Measurements from ENCODE around the gene TMEM54.

TMEM54 gene

GRCh38 chr1:32894019-32894600 is 7.1 kb downstream of the TMEM54 start:
- no peak for DNase-seq

- DNase-seq, result peak; percentile 71
Measured at GRCh38 chr1:32893198-32894018, 7.8 kb downstream of the TMEM54 start.

GRCh38 chr1:32892368-32893197 is 8.6 kb downstream of the TMEM54 start:
- peak; percentile 77 for DNase-seq

- DNase-seq, result peak; percentile 13
Measured at GRCh38 chr1:32891630-32892029, 9.6 kb downstream of the TMEM54 start.

GRCh38 chr1:32891241-32891570 is 10.0 kb downstream of the TMEM54 start:
- peak; percentile 14 for DNase-seq

GRCh38 chr1:32890516-32891240 is 10.5 kb downstream of the TMEM54 start:
- peak; percentile 30 for DNase-seq

GRCh38 chr1:32889731-32890278 is 11.4 kb downstream of the TMEM54 start:
- peak; percentile 48 for DNase-seq

GRCh38 chr1:32888677-32889420 is 12.3 kb downstream of the TMEM54 start:
- DNase-seq, result no peak

- no peak for DNase-seq
Measured at GRCh38 chr1:32888134-32888533, 13.1 kb downstream of the TMEM54 start.

- DNase-seq, result no peak
Measured at GRCh38 chr1:32887623-32888022, 13.6 kb downstream of the TMEM54 start.

GRCh38 chr1:32886828-32887414 is 14.3 kb downstream of the TMEM54 start:
- DNase-seq, result no peak

- DNase-seq, result peak; percentile 68
Measured at GRCh38 chr1:32886004-32886827, 15.0 kb downstream of the TMEM54 start, which contains the start of gene HPCA. Gene HPCA (plus strand): TSS chr1:32886491. CDS start chr1:32888899, 2,408 bp downstream.

GRCh38 chr1:32885676-32886003 is 15.5 kb downstream of the TMEM54 start:
- DNase-seq, result no peak

- no peak for DNase-seq
Measured at GRCh38 chr1:32884726-32885125, 16.5 kb downstream of the TMEM54 start.

GRCh38 chr1:32884032-32884372 is 17.2 kb downstream of the TMEM54 start:
- no peak for DNase-seq

- no peak for DNase-seq
Measured at GRCh38 chr1:32883338-32884031, 17.7 kb downstream of the TMEM54 start.

GRCh38 chr1:32881871-32882850 is 19.0 kb downstream of the TMEM54 start:
- DNase-seq, result no peak

GRCh38 chr1:32881291-32881690 is 19.9 kb downstream of the TMEM54 start:
- DNase-seq, result no peak

- DNase-seq, result peak; percentile 34
Measured at GRCh38 chr1:32878637-32879041, 22.6 kb downstream of the TMEM54 start.

Measured in activated effector memory CD4-positive, alpha-beta T cell treated with anti-CD3 and anti-CD28 coated beads, Interleukin-2, amount 50 U/mL, for 16 hours (primary cell).